HS-27A (cell line): ENCODE measurements around the gene DHRS7B.

Experiments
- DNase-seq: peaks from one replicate; pipeline ENCODE4 v3.0.0-alpha.2; 2012; ENCODE audit warnings: low read depth, missing footprints

The DHRS7B gene

DNA sequence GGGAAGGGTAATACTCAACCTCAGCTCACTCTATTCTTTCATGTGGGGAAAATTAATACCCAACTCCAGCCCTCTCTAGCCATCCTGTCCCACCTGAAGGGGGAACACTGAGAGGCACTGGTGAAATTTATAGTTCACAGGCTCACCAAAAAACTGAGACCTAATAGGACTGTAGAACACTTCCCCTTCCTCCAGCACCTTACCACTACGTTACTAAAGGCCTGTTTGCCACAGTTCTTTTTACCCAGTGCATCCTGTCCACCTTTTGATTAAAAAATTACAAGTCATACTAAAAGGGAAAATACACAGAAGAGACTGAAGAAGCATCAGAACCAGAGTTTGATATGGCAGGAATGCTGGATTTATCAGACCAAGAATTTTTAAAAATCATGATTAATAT is 26.0 kb downstream of the DHRS7B start:
- no peak for DNase-seq

DNA sequence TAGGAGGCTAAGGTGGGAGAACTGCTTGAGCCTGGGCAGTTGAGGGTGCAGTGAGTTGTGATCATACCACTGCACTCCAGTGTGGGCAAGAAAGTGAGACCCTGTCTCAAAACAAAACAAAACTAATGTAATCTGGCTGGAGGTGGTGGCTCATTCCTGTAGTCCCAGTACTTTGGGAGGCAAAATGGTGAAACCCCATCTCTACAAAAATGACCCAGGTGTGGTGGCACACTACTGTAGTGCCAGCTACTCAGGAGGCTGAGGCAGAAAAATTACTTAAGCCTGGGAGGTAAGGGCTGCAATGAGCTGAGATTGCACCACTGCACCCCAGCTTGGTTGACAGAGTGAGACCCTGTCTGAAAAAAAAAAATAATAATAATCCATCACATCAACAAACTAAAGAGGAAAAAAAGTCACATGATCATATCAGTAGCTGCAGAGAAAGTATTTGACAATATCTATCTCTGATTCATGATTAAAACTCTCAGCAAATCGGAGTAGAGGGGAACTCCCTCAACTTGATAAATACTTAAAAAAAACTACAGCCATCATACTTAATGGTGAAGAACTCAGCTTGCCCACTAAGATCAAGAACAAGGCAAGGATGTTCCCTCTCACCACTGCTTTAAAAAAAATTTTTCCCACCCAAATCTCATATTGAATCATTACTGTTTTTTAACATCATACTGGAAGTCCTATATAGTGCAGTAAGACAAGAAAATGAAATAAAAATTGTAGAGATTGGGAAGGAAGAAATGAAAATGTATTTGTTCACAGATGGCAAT is 31.0 kb downstream of the DHRS7B start:
- DNase-seq, result no peak

DNA sequence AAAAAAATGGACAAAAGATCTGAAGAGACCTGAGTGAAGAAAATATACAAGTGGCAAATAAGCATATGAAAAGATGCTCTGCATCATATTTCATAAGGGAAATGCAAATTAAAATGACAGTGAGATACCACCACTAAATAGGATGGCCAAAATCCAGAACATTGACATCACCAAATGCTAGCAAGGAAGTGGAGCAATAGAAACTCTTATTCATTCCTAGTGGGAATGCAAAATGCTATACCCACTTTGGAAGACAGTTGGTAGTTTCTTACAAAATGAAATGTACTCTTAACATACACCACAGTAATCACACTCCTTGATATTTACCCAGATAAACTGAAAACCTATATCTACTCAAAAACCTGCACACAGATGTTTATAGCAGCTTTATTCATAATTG is 33.6 kb downstream of the DHRS7B start:
- DNase-seq, result no peak

DNA sequence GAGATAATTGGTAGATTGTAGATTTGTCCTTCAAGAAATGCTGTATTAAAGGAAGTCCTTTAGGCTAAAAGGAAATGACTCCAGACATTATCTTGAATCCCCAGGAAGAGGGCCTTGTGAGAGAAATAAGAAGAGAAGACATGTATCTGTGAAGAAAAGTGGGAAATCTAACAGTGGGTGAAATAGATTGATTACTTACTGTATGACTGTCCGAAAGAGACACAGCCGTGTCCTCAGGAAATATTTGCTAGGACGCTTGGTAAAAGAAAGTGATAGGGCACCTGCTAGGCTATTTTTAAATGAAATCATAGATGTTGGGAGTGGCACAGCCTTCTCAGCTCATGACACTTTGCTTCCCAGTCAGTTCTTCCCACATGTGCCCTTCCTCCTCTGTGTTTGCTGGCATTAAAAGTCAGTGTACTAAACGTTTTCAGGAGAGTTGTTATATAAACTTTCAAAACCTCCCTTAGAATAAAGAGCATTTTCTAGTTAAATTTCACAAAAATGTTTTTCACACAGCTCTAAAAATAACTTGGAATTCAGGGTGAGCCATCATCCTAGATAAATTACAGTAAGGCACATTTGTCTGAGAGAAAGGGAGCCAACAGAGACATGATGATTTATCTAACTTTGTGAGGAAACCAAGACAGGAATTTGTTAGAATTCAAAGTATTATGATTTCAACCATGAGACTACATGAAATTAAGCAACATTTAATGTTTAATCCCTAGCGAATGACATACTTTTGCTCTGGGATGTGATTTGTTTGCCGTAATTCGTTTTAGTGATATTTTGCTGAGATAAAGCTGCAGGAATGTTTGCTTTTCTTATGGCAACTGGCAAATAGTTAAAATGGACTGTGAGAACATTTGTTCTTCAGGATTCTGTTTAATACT is 35.0 kb downstream of the DHRS7B start:
- DNase-seq, result no peak

DNA sequence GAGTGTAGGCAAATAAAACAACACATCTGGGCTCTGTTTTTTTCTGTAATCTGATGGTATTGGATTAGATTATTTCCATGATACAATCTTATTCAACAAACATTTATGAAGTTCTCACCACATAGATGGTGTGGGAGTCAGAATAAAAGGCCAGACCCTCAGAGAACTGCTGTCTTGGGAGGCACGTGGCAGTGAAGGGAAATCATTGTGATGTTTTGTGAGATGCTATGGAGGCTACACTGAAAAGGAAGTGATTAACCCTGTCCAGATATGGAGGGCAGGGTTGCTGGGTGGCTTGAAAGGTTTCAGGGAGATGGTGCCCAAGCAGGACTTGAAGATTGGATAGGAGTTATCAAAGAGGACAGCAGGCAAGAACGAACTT is 35.6 kb downstream of the DHRS7B start:
- DNase-seq, result no peak

DNA sequence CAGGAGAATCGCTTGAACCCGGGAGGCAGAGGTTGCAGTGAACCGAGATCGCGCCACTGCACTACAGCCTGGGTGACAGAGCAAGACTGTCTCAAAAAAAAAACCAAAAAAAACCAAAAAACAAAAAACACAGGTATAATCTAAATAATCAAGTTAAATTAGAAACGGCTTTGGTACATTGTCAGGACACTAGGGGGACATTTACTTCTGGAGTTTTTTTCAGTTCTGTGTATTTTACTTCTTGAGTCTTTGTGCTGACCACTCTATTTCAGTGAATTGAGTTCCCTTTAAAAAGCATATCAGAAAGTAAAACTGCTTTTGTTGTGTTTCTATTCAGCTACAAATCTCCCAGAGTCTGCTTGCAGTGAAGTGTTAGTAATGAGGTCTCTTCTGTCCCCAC is 36.3 kb downstream of the DHRS7B start:
- DNase-seq, result no peak

DNA sequence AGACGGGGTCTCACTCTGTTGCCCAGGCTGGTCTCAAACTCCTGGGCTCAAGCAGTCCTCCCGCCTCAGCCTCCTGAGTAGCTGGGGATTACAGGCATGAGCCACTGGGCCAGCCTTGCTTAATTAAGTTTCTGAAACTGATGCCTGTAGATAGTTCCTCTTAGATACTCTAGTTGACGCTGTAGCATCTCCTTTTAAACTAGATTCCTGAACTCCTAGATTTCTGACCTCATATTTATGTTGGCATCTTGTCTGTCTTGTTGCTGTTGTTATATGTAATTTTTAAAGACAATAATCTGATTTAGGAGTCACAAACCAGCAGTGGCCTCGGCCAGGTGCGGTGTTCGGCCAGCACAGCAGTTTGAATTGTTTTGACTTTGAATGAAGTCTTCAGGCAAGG is 37.5 kb downstream of the DHRS7B start:
- no peak for DNase-seq

DNA sequence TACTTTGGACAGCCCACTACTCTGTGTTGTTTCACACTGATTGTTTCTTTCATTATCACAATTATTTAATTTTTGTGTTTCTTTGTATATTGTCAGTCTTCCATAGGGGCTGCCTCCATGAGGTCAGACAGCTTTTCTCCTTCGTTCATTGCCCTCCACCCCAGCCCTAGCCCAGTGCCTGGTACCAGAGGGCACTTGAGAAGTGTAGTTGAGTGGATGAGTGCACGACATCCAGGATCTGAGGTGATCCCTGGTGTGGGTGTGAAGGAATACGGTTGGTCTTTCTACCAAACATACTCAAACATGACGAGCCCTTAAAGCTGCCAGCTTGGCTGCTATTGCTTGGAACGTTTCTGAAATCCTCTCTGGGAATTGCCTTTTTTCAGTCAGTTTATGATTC is 37.9 kb downstream of the DHRS7B start:
- no peak for DNase-seq

DNA sequence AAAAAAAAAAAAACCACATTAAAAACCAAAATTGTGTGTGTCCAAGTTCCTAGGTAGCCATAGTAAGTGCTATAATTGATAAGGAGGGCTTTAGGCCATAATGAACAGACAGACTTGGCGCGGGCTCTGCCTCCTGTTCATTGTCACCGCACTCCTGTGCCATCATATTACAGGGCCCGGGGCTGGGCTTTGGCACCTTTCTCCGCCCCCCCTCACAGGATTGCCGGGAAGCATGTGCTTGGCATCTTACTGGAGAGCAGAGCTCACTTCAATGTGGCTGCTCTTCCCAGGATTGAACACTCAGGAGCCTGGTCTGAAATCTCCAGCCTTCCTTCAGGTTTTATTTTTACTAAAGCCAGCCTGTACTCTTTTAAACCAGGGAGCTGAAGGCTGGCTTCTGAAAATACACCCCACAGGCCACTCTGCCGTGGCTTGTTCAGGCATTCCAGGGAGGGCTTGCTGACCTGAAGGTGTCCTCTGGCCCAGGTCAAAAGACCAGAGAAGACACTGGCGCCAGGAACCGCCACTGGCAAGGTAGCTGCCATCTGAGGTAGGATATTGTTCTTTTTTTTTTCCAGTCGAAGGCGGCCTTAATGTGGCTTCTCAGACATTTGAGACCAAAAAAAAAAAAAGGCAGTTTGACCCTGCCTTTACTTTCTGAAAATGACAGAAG is 39.3 kb downstream of the DHRS7B start:
- DNase-seq, result no peak

DNA sequence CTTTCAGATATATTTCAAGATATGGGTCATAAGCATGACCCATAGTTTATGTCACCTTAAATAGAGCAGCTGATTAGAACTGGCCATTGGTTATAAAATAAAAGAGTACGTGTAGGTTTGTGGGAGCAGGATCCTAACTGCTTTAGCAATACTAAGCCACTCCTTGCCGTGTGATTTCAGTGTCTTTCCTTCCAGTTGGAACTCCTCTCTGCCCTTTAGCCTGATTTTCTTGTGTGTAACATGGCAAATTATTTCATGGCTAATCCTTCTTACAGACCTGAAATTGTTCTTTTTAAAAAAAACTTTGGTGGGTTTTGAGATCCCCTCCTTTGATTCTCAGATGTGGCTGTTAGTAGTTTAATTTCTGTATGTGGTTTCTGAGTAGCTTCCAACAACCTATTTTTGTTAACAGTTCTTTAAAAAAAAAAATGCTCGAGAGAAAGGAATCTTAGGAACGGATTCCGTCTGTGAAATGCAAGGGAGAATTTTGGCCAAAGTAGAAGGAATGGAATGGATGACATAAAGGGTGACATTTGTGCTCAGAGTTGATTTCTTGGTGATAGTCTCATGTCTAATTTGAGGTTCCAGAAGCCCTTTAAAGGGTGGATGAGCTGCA is 39.9 kb downstream of the DHRS7B start:
- no peak for DNase-seq

DNA sequence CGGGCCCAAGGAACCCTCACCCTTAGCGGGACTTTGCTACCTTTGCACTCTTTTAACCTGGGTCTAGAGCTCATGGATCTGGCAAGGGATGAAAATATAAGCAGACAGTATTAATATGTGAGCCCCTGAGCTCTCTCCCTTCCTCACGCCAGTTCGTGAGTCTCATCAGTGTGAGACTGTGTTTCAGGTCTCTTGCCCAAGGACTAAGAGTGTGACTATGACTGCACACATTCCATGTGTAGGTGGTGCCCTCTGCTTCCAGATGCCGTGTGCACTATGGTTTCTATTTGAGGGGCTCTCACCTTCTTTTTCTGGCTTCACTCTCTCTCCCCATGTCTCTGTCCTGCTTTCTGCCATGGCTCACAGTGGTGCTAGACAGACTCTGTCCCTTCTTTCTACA is 40.5 kb downstream of the DHRS7B start:
- no peak for DNase-seq

DNA sequence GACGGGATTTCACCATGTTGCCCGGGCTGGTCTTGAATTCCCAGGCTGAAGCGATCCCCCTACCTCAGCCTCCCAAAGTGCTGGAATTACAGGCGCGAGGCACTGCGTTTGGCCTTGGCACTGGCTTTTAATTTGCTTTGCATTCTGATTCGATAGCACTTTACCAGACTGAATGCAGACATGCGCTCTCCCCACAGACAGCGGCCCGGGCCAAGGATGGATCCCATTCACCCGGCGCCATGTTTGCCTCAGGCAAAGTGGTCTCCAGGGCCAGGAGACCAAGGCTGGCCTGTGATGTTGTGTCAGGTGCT is 41.7 kb downstream of the DHRS7B start:
- DNase-seq, result no peak

DNA sequence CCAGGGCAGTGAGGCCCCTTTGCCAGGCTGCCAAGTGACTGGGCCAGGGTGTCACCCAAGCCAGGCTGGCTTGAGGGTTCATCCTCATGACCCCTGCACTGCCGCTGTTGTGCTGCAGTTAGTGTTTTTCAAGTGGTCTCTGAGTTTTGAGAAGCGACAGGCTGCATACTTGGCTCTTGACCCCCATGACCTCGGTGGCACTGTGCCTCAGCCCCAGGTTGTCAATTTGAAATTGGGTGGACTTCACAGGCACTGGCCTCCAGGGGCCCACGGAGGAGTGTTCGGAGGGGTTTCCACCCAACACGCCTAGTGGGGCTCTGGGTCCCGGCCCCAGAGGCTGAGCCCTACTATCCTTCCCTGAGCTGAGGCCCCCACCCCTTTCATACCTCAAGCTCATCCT is 42.7 kb downstream of the DHRS7B start:
- DNase-seq, result no peak

DNA sequence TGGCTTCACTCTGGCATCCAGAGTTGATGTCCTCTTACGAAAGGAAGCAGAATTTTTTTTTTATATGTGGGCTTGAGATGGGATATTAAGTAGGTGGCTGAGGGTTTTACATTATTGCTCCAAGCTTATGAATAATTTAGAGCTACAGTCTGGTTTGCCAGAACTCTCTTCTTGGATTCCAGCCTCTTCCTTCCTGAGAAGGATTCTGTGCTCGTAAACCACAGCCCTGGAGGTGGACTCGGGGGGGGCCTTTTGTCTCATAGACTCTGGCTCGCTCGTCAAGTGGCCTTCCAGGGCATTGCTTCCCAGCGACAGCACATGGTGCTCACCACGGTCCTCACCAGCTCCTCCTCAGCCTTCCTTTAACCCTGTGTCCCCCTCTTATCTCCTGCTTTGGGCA is 44.0 kb downstream of the DHRS7B start:
- no peak for DNase-seq

DNA sequence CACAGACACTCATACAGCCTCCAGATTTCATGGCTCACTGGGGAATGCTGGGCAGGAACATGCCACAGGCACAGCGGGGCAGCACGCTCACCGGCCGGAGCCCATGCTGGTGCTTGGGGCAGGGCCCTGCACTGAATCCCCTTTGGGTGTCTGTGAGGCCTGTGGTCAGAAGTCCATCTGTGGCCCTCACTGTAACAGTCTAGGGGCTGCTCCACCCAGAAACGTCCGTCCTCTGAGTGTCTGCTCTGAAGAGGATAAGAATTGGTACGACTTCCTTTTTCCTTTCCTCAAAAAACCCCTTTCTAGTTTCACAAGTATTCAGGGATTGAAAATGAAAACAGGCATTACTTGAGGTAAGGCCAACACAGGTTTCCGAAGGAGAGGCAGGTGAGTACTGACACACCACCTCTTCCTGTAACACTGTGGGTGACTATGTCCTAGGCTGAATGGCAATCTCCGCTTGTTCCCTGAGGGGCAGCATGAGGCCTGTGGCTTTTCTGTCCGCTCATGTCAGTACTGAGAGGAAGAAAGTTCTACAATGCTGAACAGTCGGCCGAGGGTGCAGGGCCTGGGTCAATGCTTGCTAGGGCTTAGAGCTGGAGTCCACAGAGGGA is 44.7 kb downstream of the DHRS7B start:
- no peak for DNase-seq

DNA sequence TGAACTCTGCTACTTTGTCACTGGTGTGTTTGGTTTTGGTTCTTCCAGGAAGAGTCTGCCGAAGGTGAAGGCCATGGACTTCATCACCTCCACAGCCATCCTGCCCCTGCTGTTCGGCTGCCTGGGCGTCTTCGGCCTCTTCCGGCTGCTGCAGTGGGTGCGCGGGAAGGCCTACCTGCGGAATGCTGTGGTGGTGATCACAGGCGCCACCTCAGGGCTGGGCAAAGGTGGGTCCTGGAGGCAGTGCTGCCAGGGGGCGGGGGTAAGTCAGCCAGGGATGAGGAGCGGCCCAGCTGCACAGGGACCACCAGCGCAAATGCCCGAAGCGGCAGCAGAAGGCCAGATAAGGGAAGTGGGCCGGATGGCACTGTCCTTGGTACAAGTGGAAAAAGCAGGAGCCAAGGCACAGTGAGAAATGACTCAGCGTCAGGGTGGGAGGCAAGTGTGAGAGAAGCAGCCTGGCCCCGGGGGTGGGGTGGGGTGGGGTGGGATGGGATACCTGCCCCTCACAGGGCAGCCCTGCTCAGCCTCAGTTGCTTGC is 45.3 kb downstream of the DHRS7B start:
- no peak for DNase-seq

DNA sequence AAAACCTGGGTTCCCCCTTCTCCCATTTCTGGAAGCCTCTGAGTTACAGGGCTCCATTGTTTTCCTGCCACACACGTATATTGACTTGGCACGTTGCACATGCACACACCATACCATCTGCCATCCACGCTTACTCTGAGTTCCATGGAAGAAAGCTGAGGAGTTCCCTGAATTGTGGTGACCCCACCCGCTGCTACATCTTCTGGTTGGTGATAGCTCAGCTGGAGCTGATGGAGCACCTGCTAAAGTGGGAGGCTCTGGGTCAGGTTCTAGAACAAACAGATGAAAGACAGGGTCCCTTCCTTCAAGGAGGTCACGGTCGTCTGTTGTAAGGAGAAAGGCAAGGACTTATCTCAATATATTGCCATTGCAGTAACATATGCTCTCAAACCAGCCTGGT is 46.1 kb downstream of the DHRS7B start:
- no peak for DNase-seq

DNA sequence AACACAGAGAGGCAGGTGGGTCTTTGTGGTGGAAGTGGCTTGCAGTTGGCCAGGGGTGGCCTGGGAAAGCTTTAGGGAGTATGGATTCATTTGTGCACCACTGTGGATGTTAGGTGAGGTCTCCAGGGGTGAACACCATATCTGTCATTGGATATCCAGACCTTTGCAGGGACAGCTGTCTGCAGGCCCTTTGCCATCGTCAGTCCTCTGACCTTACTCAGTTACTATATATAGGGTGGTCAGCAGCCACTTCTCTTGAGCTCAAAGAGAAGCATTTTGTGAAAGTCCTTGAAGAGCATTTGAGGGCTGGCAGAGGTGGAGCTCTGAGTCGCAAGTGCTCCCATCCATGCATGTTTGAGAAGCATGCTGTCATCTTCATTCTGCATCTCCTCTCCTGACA is 46.8 kb downstream of the DHRS7B start:
- no peak for DNase-seq

DNA sequence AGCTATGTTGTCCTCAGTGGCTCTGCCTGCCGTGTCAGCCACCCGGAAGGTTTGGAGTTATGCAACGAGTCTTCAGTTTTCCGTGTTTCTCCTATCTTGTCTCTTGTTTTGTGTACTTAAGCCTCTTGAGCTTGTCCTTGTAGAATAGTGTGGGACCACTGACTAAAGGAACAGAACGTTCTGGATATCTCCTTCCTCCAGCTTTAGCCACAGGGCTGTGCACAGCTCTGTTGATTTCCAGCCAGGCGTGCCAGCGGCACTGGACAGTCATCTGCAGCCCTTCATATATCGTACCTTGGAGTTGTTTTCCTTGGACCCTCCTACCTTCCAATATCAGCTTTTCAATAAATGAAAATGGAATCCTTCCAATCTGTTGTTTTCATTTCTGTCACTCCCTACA is 47.4 kb downstream of the DHRS7B start:
- no peak for DNase-seq

DNA sequence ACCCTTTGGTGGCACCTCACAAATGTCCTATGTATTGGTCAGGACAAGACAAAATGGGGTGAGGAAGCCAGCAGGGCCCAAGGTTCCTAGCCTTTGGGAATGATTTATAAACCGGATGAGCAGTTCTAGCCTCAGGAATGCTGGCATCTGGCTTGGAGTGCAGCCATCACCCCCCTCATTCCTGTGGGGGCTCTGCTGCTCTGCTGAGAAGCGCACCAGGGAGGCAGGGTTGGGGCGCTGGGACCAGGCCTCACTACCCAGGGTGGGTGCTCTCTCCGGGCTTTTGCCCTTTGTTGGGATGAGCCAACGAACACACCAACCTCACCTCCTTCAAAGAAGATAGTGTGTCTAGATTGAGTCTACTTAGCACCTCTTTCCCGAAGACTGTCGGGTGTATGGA is 47.9 kb downstream of the DHRS7B start:
- DNase-seq, result no peak

DNA sequence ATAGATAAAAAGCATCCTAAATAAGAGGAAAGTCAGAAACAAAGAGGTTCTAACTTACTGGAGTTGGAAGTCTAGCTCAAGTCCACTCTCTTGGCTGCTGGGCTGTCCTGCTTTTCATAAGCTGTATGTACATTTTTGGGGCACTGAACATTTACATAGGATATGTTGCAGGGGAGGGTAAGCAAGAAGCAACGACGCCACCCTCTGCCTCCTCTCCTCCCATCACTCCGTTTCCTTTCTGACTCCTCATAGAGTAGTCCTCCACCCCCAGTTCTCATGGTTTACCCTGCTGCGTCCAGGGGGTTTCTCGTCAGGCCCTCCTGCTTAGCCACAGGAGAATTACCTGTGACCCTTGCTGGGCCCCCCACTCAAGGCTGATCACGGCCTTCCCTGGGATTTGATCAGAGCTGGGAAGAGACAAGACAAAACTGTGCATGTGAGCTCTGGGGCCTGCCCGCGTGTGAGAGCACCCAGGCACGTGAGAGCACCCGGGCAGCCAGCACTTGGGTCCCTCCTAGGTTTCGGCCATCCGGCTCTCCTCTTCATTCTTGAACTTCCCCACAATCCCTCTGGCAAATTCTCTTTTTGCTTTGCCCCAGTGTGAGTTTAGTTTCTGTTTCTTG is 50.1 kb downstream of the DHRS7B start:
- no peak for DNase-seq

DNA sequence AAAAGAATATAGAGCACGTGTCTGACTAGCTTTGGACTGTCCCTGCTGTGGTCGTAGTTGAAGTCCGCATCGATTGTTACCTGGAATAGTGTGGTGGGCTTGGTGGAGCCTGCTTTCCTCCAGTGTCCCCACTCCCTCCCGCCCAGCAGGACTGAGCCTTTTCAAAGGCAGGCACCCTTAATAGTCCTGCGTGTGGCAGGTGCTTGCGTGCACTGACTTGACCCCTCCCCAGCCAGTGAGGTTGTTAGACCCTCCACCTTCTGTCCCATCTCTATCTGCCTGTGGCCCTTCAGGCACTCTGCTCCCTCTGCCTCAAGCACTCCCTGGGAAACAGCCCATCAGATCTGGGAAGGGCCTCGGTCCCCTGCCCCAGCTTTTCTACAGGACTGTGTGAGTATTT is 50.6 kb downstream of the DHRS7B start:
- DNase-seq, result no peak
